Adrenal gland (tissue), 12 donors: Measurements from ENCODE around the gene XYLT1. TPM values are rescaled to one million over a fixed set of nuclear protein-coding genes. Genes with fewer than 3 reads are reported as not detected.
A peak's percentile ranks its signal among the peaks of the same experiment; 100 is the strongest.

Source experiments
- DNase-seq, 7 donors: peaks; one replicate each; pipeline ENCODE4 v3.0.0-alpha.2; 2019 to 2020
- H3K27ac ChIP-seq, 5 donors: fragments of 200-600 bp; sonication (generic) in 4 of 5; 1 replicate in 3 of 5; 2 replicates in 2 of 5; pipeline versions ENCODE4 v1.5.1 to v1.8.0; 2016 to 2020; ENCODE audit warnings: mild to moderate bottlenecking in 1 of 5
- H3K27me3 ChIP-seq: fragments of 200-600 bp; 2 replicates; pipeline ENCODE4 v1.8.0; 2021
- H3K36me3 ChIP-seq, 2 donors: fragments of 200-600 bp; replicated peaks in 1 of 2; 1 replicate in 1 of 2; 2 replicates in 1 of 2; pipeline versions ENCODE4 v1.5.1 to v1.8.0; 2018 to 2022
- H3K4me1 ChIP-seq, 2 donors: fragments of 200-600 bp; replicated peaks in 1 of 2; 1 replicate in 1 of 2; 2 replicates in 1 of 2; pipeline versions ENCODE4 v1.5.1 to v1.8.0; 2018 to 2021
- H3K4me3 ChIP-seq, 4 donors: fragments of 200-600 bp; sonication (generic) in 3 of 4; one replicate each; pipeline ENCODE4 v1.5.1; 2016 to 2018
- H3K9me3 ChIP-seq, 3 donors: fragments of 200-600 bp; sonication (generic) in 1 of 3; replicated peaks in 1 of 3; 1 replicate in 2 of 3; 2 replicates in 1 of 3; pipeline versions ENCODE4 v1.5.1 to v1.8.0; 2016 to 2021
- CTCF ChIP-seq, 6 experiments: fragments of 450-650 bp in 4 of 6; fragments of 200-600 bp in 2 of 6; sonication (generic) in 1 of 6; IDR thresholded peaks; 1 replicate in 5 of 6; 2 replicates in 1 of 6; pipeline versions ENCODE4 v1.5.1 to v1.8.0; 2016 to 2021; ENCODE audit warnings: antibody characterized with exemption in 6 of 6, mild to moderate bottlenecking in 2 of 6, moderate library complexity in 1 of 6
- POLR2A ChIP-seq, 2 donors: fragments of 450-650 bp; IDR thresholded peaks; one replicate each; pipeline ENCODE4 v1.6.1; 2017; ENCODE audit warnings: antibody characterized with exemption in 2 of 2, mild to moderate bottlenecking in 2 of 2, moderate library complexity in 1 of 2
- WGBS, 4 donors: extraction: QIAGEN DNeasy Blood & Tissue Kit in 2 of 4; methylation state at CpG; one replicate each; pipeline versions ENCODE4 v1.1.5 to v1.1.7; 2013 to 2017; 5-methylcytosine and 5-hydroxymethylcytosine counted together
- intact Hi-C, 2 donors: fragments of 100-400 bp; cut with DNase I; formaldehyde crosslinking; loops; one replicate each; pipeline versions ENCODE4 v1.14.1 to v1.15.0; 2022 to 2023
- polyA plus RNA-seq, 3 donors: library from polyadenylated mRNA; stranded (reverse); fragments of 200-250 nt in 2 of 3; fragments of 350-450 nt in 1 of 3; fragmentation: Illumina TruSeq in 1 of 3; extraction: RNeasy Lipid Tissue Mini Kit (QIAGEN cat#74804) in 1 of 3; gene quantifications; one replicate each; pipeline ENCODE4 v1.2.3, GENCODE V29; 2013 to 2014
- total RNA-seq, 9 donors: library from RNA; depleted of rRNA in 4 of 9; stranded (reverse); fragments of >200 nt in 4 of 9; fragments of 120-200 nt in 1 of 9; fragmentation: NEBNext Ultra II Directional in 1 of 9; extraction: Animal tissue kit (Norgen Biotek cat#: 25700) in 1 of 9; gene quantifications; one replicate each; pipeline versions ENCODE4 v1.1.0 to v1.2.4, GENCODE V29; 2013 to 2023
- donor health status: healthy with polysubstance abuse.
- donor health status: Bipolar disorder and iron deficiency.
- donor health status: DM: yes; HTN: yes; CAD: no.
- donor health status: DM: no; HTN: no; CAD: no.
- donor health status: DM: no; HTN: no; CAD: no.
- donor health status: DM: yes; HTN: yes; CAD: no.

The XYLT1 gene
- total and polyA plus RNA-seq, 12 donors, result 1.3 to 67.6 (median 16.8) TPM

DNA sequence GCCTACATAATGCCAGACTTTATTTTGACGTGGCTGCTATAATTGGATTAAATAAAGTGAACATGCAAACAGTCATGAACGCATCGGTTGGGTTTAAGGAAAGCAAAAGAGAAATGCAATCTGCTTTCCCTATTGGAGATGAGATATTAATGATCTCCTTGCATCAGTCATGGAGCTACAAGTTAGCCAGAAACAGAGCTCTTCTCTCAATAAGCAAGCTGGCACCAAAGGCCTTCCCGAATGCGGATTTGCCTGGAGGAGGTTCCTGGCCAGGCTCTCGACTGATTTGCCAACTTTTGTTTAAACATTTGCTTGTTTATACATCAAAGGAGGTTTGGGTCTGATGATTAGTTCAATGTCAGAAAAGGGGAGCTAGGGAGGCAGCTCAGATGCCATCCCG, 318.4 kb downstream of the XYLT1 start:
- Histone ChIP-seq H3K4me3 (no peak overlapping the region), H3K36me3 (no peaks in the 10 kb centered on the region), H3K4me1 (no peaks in the 10 kb centered on the region), H3K27me3 (no peaks in the 10 kb centered on the region), H3K27ac (no peak overlapping the region), H3K9me3 (no peaks in the 10 kb centered on the region)
- DNase-seq, result no peak
- TF ChIP-seq POLR2A (IDR thresholded peaks at IDR 0.05), result no peak
- no peak for TF ChIP-seq CTCF (IDR thresholded peaks at IDR 0.05)
- WGBS, 4 donors, result 91 to 94% (median 93%) methylated on average over 6 to 7 of the region's 7 CpGs
- intact Hi-C loops, result no loop called here

- no peak for DNase-seq
- Histone ChIP-seq H3K36me3 (no peaks in the 10 kb centered on the region), H3K27me3 (no peaks in the 10 kb centered on the region), H3K27ac (no peak overlapping the region), H3K9me3 (no peaks in the 10 kb centered on the region), H3K4me3 (no peak overlapping the region), H3K4me1 (no peaks in the 10 kb centered on the region)
- intact Hi-C loops, result no loop called here
- TF ChIP-seq POLR2A (IDR thresholded peaks at IDR 0.05), result no peak
- TF ChIP-seq CTCF (IDR thresholded peaks at IDR 0.05), result no peak
- 92 to 99% (median 96%) methylated on average over 5 of the region's 5 CpGs for WGBS, 4 donors
Measured at GRCh38 chr16:17151335-17151734, 319.4 kb downstream of the XYLT1 start.

DNA sequence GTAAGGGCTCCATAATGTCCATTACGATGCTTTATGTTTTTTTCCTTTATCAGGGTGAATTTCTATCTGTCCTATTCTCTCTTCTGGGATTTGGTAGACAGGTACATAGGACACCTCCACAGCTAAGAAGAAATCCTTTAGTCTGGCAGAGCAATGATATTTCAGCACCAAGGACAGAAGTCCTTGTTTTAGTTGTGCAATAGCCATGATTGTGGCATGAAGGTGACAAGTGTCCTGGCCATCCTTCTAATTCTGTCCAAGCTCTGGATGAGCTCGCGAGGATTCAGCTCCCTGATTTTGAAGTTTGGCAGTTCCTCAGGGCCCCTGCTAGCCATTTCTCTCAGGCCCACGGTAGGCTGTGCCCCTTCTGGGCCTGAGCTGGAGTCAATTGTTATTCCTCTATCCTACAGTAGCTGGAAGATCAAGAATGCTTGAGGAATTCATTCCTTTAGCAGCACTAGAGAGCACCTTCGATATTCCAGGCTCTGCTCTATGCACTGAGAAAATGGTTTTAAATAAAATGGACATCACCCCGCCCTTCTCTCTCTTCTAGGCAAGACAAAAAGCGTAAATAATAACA, 320.8 kb downstream of the XYLT1 start:
- no peak overlapping the region for H3K27ac ChIP-seq
- H3K4me1 ChIP-seq, result no peaks in the 10 kb centered on the region
- DNase-seq, result peak in 1 of 7 donors; percentile 9
- no peaks in the 10 kb centered on the region for H3K9me3 ChIP-seq
- H3K27me3 ChIP-seq, result no peaks in the 10 kb centered on the region
- H3K4me3 ChIP-seq, result no peak overlapping the region
- no peak for TF ChIP-seq POLR2A (IDR thresholded peaks at IDR 0.05)
- intact Hi-C loops, result no loop called here
- no peaks in the 10 kb centered on the region for H3K36me3 ChIP-seq
- WGBS, 4 donors, result 76 to 85% (median 84%) methylated on average over 7 of the region's 7 CpGs

DNA sequence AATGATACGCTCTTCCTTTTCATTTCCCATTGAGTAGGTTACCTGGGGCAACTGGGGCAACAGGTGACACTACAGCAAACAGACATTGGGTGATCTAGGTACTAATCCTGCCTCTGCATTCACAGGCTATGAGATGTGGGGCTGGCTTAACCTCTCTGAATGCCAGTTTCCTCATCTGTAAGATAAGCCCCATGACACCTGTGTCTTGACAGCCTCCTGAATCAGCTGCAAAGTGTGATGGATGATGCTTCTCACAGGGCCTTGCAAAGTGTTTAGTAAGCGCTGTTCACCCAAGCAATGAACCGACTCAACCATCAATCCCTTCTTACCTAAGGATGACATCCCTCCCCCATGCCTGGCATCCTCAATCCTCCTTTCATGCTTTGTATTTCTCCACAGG, 322.8 kb downstream of the XYLT1 start:
- intact Hi-C loops, result no loop called here
- H3K4me1 ChIP-seq, result no peaks in the 10 kb centered on the region
- DNase-seq, result no peak
- H3K27ac ChIP-seq, result no peak overlapping the region
- no peak for TF ChIP-seq CTCF (IDR thresholded peaks at IDR 0.05)
- TF ChIP-seq POLR2A (IDR thresholded peaks at IDR 0.05), result no peak
- 90 to 97% (median 93%) methylated on average over 3 of the region's 3 CpGs for WGBS, 4 donors
- no peaks in the 10 kb centered on the region for H3K9me3 ChIP-seq
- no peaks in the 10 kb centered on the region for H3K36me3 ChIP-seq
- no peak overlapping the region for H3K4me3 ChIP-seq
- H3K27me3 ChIP-seq, result no peaks in the 10 kb centered on the region

- H3K27ac ChIP-seq, result no peak overlapping the region
- no peaks in the 10 kb centered on the region for H3K4me1 ChIP-seq
- DNase-seq, result no peak
- H3K36me3 ChIP-seq, result no peaks in the 10 kb centered on the region
- intact Hi-C loops, result no loop called here
- no peaks in the 10 kb centered on the region for H3K27me3 ChIP-seq
- H3K4me3 ChIP-seq, result no peak overlapping the region
- no peak for TF ChIP-seq POLR2A (IDR thresholded peaks at IDR 0.05)
- TF ChIP-seq CTCF (IDR thresholded peaks at IDR 0.05), result no peak
- 97 to 100% (median 98%) methylated on average over 2 of the region's 2 CpGs for WGBS, 4 donors
- no peaks in the 10 kb centered on the region for H3K9me3 ChIP-seq
Measured at GRCh38 chr16:17145029-17145428, 325.7 kb downstream of the XYLT1 start.
